T-helper 1 cell treated with Interleukin-12 subunit alpha and Interleukin-12 subunit beta and Interleukin-4 antibody, amounts not matched to agents 30 μg/mL and 1 μg/mL, for 36 hours (primary cell): ENCODE measurements around the gene AP2B1.

Experiments
- H3K27ac Mint-ChIP-seq: one replicate; pipeline ENCODE4 v1.8.0; 2021; ENCODE audit warnings: mild to moderate bottlenecking, mixed read lengths
- H3K27me3 Mint-ChIP-seq: one replicate; pipeline ENCODE4 v1.8.0; 2021; ENCODE audit warnings: low read depth, mixed read lengths
- H3K36me3 Mint-ChIP-seq: one replicate; pipeline ENCODE4 v1.8.0; 2021; ENCODE audit warnings: low read depth, mixed read lengths
- H3K4me1 Mint-ChIP-seq: one replicate; pipeline ENCODE4 v1.8.0; 2021; ENCODE audit warnings: low read depth, mixed read lengths
- H3K4me3 Mint-ChIP-seq: one replicate; pipeline ENCODE4 v1.8.0; 2021; ENCODE audit warnings: mild to moderate bottlenecking, moderate library complexity, mixed read lengths
- H3K9me3 Mint-ChIP-seq: one replicate; pipeline ENCODE4 v1.8.0; 2021; ENCODE audit warnings: mixed read lengths

AP2B1 gene

DNA sequence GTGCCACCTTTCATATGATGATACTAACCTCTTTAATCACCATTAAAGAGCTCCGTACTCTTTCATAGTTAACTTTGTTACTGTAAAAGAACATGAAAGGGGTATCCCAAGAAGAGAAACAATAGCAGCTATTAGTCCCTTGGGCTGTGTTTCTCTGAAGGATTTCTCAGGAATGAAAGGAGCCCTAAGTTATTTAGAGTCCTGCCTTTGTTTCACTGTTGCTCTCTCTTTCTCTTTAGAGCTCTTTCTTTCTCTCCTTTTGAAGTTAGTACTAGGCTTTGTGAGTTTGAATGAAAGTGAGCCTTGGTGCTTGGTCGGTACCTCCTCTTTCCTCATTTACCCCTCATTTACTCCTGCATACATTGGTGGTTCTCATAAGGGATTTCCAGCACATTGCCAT lies 123.8 kb downstream of the AP2B1 start:
- Mint-ChIP-seq H3K9me3 (no peaks in the 10 kb centered on the region), H3K27me3 (no peaks in the 10 kb centered on the region), H3K27ac (no peak overlapping the region), H3K36me3 (peaks cover 11% of the 10 kb centered on the region), H3K4me3 (no peak overlapping the region), H3K4me1 (peaks cover 8% of the 10 kb centered on the region)

DNA sequence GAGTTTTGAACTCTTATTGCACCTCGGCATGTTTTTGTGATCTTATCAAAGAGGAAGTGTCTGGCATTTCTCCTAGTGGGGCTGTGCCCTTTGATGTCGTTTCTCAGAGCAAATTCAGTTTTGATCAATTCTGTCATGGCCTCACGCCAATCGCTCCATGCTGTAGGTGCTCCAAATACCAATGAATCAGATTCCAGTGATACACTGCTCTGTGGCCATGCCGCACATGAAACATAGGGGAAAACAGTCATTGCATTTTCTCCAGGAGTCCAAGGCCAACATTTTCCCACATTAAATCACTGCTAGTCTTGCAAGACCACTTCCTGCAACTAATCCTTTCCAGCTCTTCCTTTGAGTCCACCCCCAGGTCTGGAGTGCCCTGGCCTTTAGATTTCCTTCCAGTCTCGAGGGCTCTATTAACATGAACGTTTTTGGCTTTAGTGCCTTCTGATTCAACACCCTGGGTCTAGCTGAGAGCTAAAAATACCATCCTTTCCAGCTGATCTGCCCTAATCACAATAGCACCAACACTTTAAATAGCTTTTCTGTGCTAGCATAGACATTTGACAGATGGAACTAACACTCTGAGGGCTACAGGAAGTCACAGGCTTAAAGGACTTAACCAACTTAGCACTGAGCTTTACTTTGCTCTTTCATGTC lies 126.1 kb downstream of the AP2B1 start:
- peaks cover 14% of the 10 kb centered on the region for H3K36me3 Mint-ChIP-seq
- peaks cover 4% of the 10 kb centered on the region for H3K4me1 Mint-ChIP-seq
- no peak overlapping the region for H3K27ac Mint-ChIP-seq
- no peaks in the 10 kb centered on the region for H3K9me3 Mint-ChIP-seq
- no peaks in the 10 kb centered on the region for H3K27me3 Mint-ChIP-seq
- H3K4me3 Mint-ChIP-seq = no peak overlapping the region

DNA sequence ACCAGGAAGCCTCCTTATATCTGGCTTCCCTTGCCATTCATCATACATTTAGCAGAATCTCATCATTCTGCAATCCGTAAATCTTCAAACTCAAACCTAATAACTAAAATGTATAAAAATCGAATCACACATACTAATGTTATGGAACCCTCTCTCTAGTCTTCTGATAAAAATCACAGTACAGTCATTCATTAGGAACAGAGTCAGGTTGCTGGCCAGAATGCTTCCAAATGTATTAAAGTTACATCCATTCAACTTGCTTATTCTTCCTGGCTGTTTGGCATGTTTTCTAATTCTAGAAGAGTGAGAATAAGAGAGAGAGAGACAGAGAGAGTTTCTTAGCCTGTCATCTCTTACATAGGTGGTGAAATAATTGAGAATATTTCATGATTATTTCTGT lies 127.9 kb downstream of the AP2B1 start:
- Mint-ChIP-seq H3K27me3 (no peaks in the 10 kb centered on the region), H3K4me1 (peaks cover 2% of the 10 kb centered on the region), H3K9me3 (no peaks in the 10 kb centered on the region), H3K27ac (no peak overlapping the region), H3K4me3 (no peak overlapping the region), H3K36me3 (peaks cover 24% of the 10 kb centered on the region)

DNA sequence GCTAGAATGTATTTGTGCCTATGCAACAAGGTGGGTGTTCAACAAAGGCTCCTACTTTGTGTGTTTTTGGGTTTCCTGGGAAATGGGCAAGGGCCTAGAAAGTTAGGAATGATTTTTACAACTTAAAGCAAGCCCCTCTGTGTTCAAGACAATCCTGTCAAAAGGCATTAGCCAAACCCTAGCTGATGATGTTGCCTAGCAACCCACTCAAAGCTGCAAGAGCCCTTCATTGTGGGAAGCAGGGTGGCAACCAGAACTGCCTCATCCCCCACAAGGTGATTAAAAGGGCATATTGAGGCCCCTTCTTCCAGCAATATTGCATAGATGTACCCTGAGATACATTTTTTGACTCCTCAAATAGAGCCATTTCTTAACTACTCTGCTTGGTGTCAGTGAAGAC lies 128.3 kb downstream of the AP2B1 start:
- no peak overlapping the region for H3K27ac Mint-ChIP-seq
- no peaks in the 10 kb centered on the region for H3K27me3 Mint-ChIP-seq
- H3K4me3 Mint-ChIP-seq = no peak overlapping the region
- H3K4me1 Mint-ChIP-seq = peaks cover 2% of the 10 kb centered on the region
- peaks cover 24% of the 10 kb centered on the region for H3K36me3 Mint-ChIP-seq
- H3K9me3 Mint-ChIP-seq = no peaks in the 10 kb centered on the region

DNA sequence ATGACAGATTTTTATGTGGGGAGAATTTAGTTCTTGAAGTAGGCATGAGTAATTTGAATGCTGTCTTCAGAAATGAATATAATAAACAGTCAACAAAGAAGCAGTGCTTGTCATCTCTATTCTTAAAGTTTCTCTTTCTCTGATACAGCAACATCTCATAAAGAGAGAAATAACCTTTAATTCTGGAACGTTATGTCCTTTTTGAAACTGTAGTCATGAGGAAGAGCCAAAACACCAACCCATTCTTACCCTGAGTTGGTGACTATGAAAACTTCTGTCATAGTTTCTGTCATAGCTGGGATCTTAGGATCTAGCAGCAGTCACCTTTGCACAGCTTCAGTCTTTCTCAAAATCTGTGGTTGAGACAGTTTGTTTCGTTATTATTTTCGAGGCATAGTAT lies 129.1 kb downstream of the AP2B1 start:
- Mint-ChIP-seq H3K4me1 (peaks cover 2% of the 10 kb centered on the region), H3K36me3 (peaks cover 20% of the 10 kb centered on the region), H3K27me3 (no peaks in the 10 kb centered on the region), H3K27ac (no peak overlapping the region), H3K4me3 (no peak overlapping the region), H3K9me3 (no peaks in the 10 kb centered on the region)

DNA sequence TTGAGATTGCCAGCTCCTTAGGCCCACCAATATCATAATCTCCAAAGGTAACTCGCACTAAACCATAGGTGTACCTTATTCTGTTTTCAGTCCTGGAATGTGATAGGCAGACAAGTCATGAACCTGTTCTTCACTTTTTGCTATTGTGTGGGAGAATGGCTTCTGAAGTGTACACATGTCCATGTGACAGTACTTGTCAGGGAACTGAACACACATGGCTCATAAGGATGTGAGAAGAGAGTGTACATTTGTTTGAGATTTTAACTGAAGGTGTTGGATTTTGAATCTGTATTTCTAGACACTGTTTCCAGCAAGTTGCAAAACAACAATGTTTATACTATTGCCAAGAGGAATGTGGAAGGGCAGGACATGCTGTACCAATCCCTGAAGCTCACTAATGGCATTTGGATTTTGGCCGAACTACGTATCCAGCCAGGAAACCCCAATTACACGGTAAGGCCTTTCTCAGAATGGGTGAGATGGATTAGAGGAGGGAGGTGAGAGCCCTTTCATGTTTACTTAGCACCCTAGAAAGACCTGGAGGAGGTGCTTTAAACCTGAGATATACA lies 129.9 kb downstream of the AP2B1 start:
- Mint-ChIP-seq H3K36me3 (peaks cover 20% of the 10 kb centered on the region), H3K4me3 (no peak overlapping the region), H3K27me3 (no peaks in the 10 kb centered on the region), H3K4me1 (peaks cover 2% of the 10 kb centered on the region), H3K9me3 (no peaks in the 10 kb centered on the region), H3K27ac (no peak overlapping the region)

DNA sequence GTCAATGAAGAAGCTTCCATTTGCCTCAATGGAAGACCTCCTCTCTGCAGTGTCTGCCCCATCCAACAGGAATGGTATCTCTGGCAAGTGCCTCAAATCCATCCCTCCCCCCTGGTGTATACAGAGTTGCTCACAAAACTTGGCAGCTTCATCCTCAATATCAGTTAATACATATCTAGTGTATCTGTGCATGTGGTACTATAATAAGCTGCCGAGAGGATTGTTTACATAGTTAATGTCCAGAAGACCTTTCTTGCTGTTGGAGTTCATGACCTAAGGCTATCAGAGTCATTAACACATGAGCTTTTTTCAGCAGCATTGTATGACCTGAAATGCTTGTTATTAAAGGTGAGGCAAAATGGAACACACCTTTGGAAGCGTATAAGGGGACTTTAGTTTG lies 130.4 kb downstream of the AP2B1 start:
- Mint-ChIP-seq H3K4me3 (no peak overlapping the region), H3K27ac (no peak overlapping the region), H3K4me1 (peaks cover 2% of the 10 kb centered on the region), H3K9me3 (no peaks in the 10 kb centered on the region), H3K27me3 (no peaks in the 10 kb centered on the region), H3K36me3 (peaks cover 20% of the 10 kb centered on the region)

DNA sequence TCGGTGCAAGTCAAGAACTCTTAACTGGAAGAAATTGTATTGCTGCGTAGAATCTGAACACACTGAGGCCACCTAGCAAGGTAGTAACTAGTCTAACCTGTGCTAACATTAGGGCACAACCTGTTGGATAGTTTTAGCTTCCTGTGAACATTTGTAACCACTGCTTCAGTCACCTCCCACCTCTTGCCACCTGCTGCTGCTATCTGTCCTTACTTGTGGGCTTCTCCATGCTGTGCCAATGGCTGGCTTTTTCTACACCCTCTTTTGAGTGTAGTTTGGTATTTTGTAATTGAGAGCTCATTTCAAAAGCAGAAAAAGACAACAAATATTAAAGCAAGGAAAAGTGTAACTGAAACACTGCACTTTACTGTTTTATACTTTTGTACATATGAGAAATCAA lies 136.6 kb downstream of the AP2B1 start:
- Mint-ChIP-seq H3K4me1 (no peaks in the 10 kb centered on the region), H3K9me3 (no peaks in the 10 kb centered on the region), H3K27ac (no peak overlapping the region), H3K27me3 (no peaks in the 10 kb centered on the region), H3K36me3 (peaks cover 36% of the 10 kb centered on the region), H3K4me3 (no peak overlapping the region)

DNA sequence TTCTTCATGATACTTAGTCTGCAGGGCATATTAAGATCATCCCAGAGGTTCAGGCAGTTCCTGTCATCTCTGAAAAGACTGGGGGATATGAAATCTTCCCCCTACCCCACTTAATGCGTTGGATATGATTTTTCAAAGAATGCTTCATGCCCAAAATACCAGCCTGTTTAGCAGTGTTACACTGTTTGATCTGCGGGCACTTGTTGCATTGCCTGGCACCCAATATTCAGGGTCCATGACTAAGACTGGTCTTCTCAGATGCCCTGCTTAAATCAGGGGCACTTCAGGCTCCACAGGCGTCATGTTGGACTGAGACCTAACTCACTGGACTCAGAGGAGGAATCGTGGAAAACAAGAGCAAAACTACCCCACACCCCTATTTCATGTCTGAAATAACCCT lies 137.9 kb downstream of the AP2B1 start:
- Mint-ChIP-seq H3K27me3 (no peaks in the 10 kb centered on the region), H3K36me3 (peaks cover 30% of the 10 kb centered on the region), H3K4me1 (no peaks in the 10 kb centered on the region), H3K4me3 (no peak overlapping the region), H3K9me3 (no peaks in the 10 kb centered on the region), H3K27ac (no peak overlapping the region)

DNA sequence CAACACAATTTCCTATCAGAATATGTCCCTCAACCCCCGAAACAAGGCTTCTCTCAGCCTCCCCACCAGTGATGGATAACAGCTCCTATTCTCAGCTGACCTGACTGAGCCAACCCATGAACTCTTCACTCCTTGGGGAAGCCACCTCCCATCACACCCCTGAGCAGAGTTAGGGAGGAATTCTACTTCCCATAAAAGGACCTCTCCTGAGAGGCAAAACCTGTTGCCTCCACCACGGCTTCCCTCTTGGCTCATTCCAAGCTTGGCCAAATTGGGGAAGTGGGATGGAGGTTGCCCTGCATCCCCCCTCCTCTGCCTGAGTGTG lies 138.6 kb downstream of the AP2B1 start:
- H3K36me3 Mint-ChIP-seq = peaks cover 31% of the 10 kb centered on the region
- H3K9me3 Mint-ChIP-seq = no peaks in the 10 kb centered on the region
- no peak overlapping the region for H3K4me3 Mint-ChIP-seq
- peaks cover 5% of the 10 kb centered on the region for H3K27me3 Mint-ChIP-seq
- peaks cover 5% of the 10 kb centered on the region for H3K4me1 Mint-ChIP-seq
- no peak overlapping the region for H3K27ac Mint-ChIP-seq

DNA sequence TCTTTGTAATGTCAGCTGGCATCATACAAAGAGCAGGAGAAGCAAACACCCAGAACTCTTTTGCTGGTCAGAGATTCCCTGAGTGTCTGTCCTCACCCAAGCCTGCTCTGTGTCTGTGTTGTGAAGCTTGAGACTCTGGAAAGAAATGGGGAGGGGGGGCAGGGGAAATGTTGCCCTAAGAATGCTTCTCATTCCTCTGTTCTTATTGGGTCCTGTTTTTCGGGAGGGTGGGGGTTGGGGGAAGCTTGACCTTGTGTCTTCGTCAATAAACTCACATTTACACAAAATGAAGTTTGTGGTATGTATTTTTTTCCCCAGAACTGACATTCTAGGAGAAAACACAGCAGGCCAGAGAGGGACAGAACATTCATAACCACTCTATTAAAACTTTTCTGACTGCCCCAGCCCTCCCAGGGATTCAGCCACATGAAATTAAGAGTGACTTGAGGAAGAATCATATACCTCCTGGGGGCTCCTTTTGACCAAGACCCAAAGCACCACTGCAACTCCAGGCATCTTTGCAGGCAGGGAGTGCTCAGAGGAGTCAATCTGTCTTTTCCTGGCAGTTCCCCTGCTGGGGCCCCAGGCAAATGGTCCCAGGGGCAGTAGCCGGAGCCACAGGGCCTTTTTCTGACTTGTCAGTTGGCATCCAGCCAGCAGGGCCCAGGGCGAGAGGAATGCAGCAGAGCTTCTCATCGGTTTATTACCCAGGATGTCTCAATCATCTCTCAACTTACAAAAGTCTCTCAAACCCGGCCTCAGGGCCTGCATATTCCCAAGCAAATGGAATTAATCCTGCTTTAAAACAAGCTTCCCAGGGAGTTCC lies 139.2 kb downstream of the AP2B1 start:
- H3K27me3 Mint-ChIP-seq = peaks cover 11% of the 10 kb centered on the region
- H3K27ac Mint-ChIP-seq = no peak overlapping the region
- H3K9me3 Mint-ChIP-seq = no peaks in the 10 kb centered on the region
- H3K4me3 Mint-ChIP-seq = no peak overlapping the region
- H3K36me3 Mint-ChIP-seq = peaks cover 35% of the 10 kb centered on the region
- peaks cover 10% of the 10 kb centered on the region for H3K4me1 Mint-ChIP-seq

DNA sequence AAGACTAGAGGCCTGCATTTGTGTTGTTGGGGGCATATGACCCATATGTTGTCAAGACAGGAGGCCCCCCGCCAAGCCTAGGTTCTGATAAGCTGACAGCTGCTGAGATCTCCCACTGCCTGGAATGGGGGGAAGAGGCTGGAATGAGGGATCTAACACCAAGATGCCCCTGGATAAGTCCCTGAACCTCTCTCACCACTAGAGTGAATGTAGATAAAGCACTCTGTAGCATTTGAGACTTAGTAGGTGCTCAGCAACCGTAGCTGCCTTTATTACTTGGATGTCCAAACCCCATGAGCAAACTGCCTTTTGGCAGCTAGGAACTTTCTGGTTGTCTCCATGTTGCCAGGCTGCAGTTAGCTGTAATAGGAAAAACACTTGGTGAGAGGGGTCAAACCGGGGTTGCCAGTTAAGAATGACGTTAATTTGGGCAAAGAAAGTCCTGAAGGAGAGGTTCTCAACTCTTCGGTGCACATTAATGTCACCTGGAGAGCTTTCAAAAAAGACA lies 139.9 kb downstream of the AP2B1 start:
- H3K27me3 Mint-ChIP-seq = peaks cover 11% of the 10 kb centered on the region
- peaks cover 10% of the 10 kb centered on the region for H3K4me1 Mint-ChIP-seq
- no peaks in the 10 kb centered on the region for H3K9me3 Mint-ChIP-seq
- H3K36me3 Mint-ChIP-seq = peaks cover 34% of the 10 kb centered on the region
- H3K4me3 Mint-ChIP-seq = no peak overlapping the region
- H3K27ac Mint-ChIP-seq = no peak overlapping the region

DNA sequence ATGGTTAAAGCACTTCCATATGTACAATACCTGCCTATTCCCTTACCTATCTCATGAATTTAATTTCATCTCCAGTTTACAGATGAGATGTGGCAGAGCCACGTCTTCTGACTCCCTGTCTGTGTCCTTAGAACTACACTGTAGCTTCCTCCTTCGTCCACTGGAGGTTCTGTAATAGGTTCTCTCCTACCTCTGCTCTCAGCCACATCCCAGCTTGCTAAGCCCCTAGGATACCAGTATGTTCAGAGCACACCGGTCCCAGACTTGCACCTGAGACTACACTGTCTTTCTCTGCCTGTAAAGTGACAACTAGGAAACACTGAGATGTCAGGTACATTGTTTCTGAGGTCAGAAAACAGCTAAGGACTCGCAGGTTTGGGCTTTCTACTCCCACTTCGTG lies 140.5 kb downstream of the AP2B1 start:
- H3K27ac Mint-ChIP-seq = no peak overlapping the region
- H3K36me3 Mint-ChIP-seq = peaks cover 34% of the 10 kb centered on the region
- H3K4me1 Mint-ChIP-seq = peaks cover 10% of the 10 kb centered on the region
- no peak overlapping the region for H3K4me3 Mint-ChIP-seq
- H3K9me3 Mint-ChIP-seq = no peaks in the 10 kb centered on the region
- peaks cover 17% of the 10 kb centered on the region for H3K27me3 Mint-ChIP-seq

DNA sequence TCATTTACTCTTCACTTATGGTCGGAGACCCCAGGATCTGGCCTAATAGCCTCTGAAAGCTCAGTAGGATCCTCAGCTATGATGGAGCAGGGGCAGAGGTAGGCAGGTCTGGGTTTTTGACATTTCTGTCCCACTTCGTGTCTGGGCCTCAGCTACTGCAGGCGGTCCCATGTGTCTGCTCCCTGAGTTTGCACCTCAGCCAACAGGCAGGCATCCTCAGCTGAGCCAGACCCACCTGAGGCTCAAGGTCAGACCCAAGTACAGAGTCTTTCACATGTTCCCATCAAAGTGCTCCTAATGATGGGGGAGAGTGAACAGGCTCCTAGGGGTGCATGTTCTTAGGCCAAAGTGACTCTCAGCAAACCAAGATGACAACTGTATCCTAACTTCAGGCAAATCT lies 141.4 kb downstream of the AP2B1 start:
- H3K9me3 Mint-ChIP-seq = no peaks in the 10 kb centered on the region
- peaks cover 33% of the 10 kb centered on the region for H3K36me3 Mint-ChIP-seq
- no peak overlapping the region for H3K27ac Mint-ChIP-seq
- H3K4me3 Mint-ChIP-seq = no peak overlapping the region
- peaks cover 10% of the 10 kb centered on the region for H3K4me1 Mint-ChIP-seq
- H3K27me3 Mint-ChIP-seq = peaks cover 26% of the 10 kb centered on the region

DNA sequence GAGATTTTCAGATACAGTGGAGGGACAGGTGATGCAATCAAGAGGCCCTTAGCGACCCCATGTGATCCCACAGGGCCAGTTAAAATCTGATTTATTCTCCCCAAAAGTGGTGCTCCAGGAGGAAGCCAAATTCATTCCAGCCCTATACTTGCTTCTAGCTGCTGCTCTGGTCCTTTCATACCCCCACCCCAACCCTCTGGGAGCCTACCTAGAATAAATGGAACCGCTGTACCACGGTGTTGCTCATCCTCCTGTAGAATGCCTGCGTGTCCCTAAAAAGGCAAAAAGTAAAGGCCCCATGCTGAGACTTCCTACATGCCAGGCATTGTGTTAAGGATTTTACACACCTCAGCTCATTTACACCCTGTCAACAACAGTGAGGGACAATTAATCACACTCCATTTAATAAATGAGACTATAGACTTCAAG lies 142.3 kb downstream of the AP2B1 start:
- peaks cover 26% of the 10 kb centered on the region for H3K27me3 Mint-ChIP-seq
- H3K36me3 Mint-ChIP-seq = peaks cover 30% of the 10 kb centered on the region
- H3K4me3 Mint-ChIP-seq = no peak overlapping the region
- peaks cover 10% of the 10 kb centered on the region for H3K4me1 Mint-ChIP-seq
- no peak overlapping the region for H3K27ac Mint-ChIP-seq
- H3K9me3 Mint-ChIP-seq = no peaks in the 10 kb centered on the region
